Measurements from ENCODE around the gene SGPL1. TPM values are rescaled to one million over a fixed set of nuclear protein-coding genes. Genes with fewer than 3 reads are reported as not detected.

Gene SGPL1
- total and polyA plus RNA-seq, 2 donors = 20.5 to 27.4 TPM

DNA sequence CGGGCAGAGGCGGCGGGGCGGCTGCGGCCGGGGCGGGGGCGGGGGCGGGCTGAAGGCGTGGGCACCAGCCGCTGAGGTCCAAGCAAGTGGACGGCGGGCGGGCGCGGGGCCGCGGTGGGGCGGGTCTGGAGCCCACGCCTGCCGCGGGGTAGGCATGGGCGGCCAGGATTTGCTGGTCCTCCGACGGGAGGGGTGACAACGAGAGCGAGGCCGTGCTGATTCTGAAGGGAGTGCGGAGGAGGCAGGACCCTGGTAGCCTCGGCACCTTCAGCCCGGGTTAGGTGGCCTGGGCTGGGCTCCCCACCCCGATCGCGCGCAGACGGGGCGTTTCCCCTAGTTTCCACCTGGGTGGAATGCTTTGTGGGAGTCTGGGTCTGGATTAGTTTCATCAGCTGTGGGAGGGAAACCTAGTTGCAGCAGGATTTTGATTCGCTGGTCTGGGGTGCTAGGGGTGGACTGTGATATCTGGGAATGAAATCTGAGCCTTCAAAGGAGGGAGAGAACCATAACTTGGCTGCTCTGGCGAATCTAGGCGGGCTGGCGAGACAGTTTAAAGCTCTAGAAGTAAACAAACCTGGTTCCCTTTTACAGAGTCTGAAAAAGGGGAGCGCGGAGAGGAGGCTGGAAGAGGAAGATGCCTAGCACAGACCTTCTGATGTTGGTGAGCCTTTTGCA is 609 bp downstream of the SGPL1 start:
- H3K36me3 ChIP-seq (ENCODE audit: control insufficient read depth in 2 of 2, insufficient read depth in 2 of 2, low read length in 1 of 2) = peaks cover 0 to 4% of the 10 kb centered on the region in 2 donors
- H3K27ac ChIP-seq (ENCODE audit: low read depth in 1 of 2, low read length in 1 of 2) = peak overlapping the region; percentile 62 to 63
- peak overlapping the region; percentile 56 to 67 for H3K4me3 ChIP-seq (ENCODE audit: low read length in 2 of 2)
- H3K9me3 ChIP-seq (ENCODE audit: control insufficient read depth in 2 of 2, insufficient read depth in 1 of 2, low read length in 1 of 2) = no peaks in the 10 kb centered on the region
- WGBS = 3% methylated on average over 43 of the region's 43 CpGs
- peak in 7 of 9 donors; percentile 10 to 45 (median 22) for DNase-seq (ENCODE audit: low read depth in 6 of 9, low spot score in 9 of 9)
- H3K27me3 ChIP-seq (ENCODE audit: control insufficient read depth in 2 of 2, insufficient read depth in 1 of 2, low read length in 1 of 2) = no peaks in the 10 kb centered on the region
- peaks cover 2 to 13% of the 10 kb centered on the region in 2 donors for H3K4me1 ChIP-seq (ENCODE audit: control insufficient read depth in 2 of 2, insufficient read depth in 2 of 2, low read length in 2 of 2)

DNA sequence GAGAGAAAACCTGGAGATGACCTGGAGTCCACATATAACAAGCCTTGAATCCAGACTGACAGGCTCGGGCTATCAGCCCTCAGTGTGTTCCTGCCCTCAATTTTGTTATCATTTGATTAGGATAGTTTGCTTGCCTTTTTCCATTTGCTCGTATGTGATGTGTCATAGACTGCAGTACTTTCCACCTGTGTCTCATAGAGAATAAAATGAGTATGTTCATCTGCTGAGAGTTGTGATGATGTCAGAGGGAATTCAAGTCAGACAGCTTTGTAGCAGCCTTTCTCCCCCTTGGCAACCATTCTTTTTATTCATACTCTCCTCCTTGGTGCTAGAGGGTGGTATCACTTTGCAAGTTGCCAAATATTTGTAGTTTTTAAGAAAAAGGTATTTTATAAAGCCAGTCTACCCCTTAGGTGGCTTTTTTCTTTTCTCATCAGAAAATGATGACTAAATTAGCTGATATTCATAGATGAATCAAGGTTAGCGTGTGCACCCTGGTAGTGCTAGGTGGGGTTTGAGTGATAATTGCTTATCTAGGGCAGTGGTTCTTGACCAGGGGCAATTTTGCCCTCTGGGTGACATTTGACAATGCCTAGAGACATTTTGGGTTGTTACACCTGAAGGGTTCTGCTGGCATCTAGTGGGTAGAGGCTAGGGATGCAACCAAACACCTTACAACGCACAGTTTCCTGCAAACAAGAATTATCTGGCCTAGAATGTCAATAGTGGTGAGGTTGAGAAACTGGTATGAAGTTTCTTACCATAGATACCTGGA is 5.4 kb downstream of the SGPL1 start:
- peak in 1 of 9 donors; percentile 15 for DNase-seq (ENCODE audit: low read depth in 6 of 9, low spot score in 9 of 9)
- no peak overlapping the region for H3K27ac ChIP-seq (ENCODE audit: low read depth in 1 of 2, low read length in 1 of 2)
- no peak overlapping the region for H3K4me3 ChIP-seq (ENCODE audit: low read length in 2 of 2)
- no peaks in the 10 kb centered on the region for H3K27me3 ChIP-seq (ENCODE audit: control insufficient read depth in 2 of 2, insufficient read depth in 1 of 2, low read length in 1 of 2)
- H3K9me3 ChIP-seq (ENCODE audit: control insufficient read depth in 2 of 2, insufficient read depth in 1 of 2, low read length in 1 of 2) = no peaks in the 10 kb centered on the region
- WGBS = 96% methylated on average over 4 of the region's 4 CpGs
- peaks cover 4 to 9% of the 10 kb centered on the region in 2 donors for H3K36me3 ChIP-seq (ENCODE audit: control insufficient read depth in 2 of 2, insufficient read depth in 2 of 2, low read length in 1 of 2)
- H3K4me1 ChIP-seq (ENCODE audit: control insufficient read depth in 2 of 2, insufficient read depth in 2 of 2, low read length in 2 of 2) = peaks cover 2 to 6% of the 10 kb centered on the region in 2 donors

DNA sequence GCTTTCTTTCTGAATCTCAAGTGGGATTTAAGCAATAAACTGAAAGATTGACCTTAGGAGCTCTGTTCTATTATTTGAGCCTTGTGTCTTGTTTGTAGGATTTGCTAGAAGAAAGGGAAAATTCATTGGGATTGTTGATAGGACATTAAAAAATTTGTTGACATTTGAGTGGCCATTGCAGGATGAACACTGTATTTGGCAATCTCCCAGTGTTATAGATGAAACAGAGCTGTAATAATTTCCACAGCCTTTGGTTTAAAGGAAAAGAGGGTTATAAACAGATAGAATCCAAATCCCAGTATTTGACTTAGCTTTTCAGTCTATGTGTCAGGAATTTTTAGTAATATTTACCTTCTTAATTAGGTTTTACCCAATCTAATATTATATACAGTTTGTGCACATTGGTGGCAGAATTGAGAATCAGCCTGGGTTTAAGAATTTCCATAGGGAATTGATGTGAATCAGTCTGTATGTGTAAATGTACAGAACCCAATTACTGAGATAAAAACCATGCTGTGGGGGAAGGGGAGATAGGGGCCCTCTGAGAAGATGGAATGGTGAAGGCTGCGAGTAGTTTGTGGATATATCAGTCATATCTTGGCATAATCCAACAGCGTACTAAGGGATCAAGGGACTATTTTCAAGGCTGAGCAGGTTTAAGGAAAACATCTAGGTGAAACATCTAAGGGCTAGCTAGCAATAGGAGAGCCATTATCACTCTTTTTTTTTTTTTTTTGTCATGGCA is 6.5 kb downstream of the SGPL1 start:
- H3K4me3 ChIP-seq (ENCODE audit: low read length in 2 of 2) = no peak overlapping the region
- 95% methylated on average over 2 of the region's 2 CpGs for WGBS
- H3K27ac ChIP-seq (ENCODE audit: low read depth in 1 of 2, low read length in 1 of 2) = no peak overlapping the region
- no peaks in the 10 kb centered on the region for H3K4me1 ChIP-seq (ENCODE audit: control insufficient read depth in 2 of 2, insufficient read depth in 2 of 2, low read length in 2 of 2)
- no peaks in the 10 kb centered on the region for H3K9me3 ChIP-seq (ENCODE audit: control insufficient read depth in 2 of 2, insufficient read depth in 1 of 2, low read length in 1 of 2)
- no peaks in the 10 kb centered on the region for H3K27me3 ChIP-seq (ENCODE audit: control insufficient read depth in 2 of 2, insufficient read depth in 1 of 2, low read length in 1 of 2)
- DNase-seq (ENCODE audit: low read depth in 6 of 9, low spot score in 9 of 9) = no peak
- H3K36me3 ChIP-seq (ENCODE audit: control insufficient read depth in 2 of 2, insufficient read depth in 2 of 2, low read length in 1 of 2) = peaks cover 4 to 11% of the 10 kb centered on the region in 2 donors

DNA sequence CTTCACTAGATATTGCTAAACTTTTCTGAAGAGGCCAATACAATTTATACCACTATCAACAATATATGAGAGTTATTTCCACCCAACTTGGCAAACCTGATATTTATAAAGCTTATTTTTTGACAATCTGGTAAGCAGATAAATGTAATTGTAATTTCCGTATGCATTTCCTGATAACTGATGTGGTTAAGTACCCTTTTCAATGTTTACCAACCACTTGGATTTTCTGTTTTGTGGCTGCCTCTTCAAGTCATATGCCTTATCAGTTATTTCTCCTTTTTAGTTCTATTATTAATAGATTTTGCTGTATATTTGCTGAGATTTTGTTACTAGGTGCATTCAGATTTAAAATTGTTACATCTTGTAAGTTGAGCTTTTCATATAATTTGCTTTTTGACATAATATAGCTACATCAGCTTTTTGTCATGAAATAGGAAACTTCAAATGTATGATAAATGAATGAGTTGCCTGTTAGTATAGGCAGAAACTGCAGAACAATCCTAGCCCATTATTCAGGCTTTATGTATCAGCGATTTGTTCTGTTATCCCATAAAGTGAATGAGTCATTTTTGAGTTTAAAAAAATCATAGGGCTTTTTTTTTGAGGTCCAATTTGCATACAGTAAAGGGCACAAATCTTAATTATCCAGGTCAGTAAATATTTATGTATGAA is 11.5 kb downstream of the SGPL1 start:
- Histone ChIP-seq H3K27me3 (ENCODE audit: control insufficient read depth in 2 of 2, insufficient read depth in 1 of 2, low read length in 1 of 2) (no peaks in the 10 kb centered on the region), H3K27ac (ENCODE audit: low read depth in 1 of 2, low read length in 1 of 2) (no peak overlapping the region), H3K4me1 (ENCODE audit: control insufficient read depth in 2 of 2, insufficient read depth in 2 of 2, low read length in 2 of 2) (no peaks in the 10 kb centered on the region), H3K4me3 (ENCODE audit: low read length in 2 of 2) (no peak overlapping the region), H3K9me3 (ENCODE audit: control insufficient read depth in 2 of 2, insufficient read depth in 1 of 2, low read length in 1 of 2) (no peaks in the 10 kb centered on the region), H3K36me3 (ENCODE audit: control insufficient read depth in 2 of 2, insufficient read depth in 2 of 2, low read length in 1 of 2) (peaks cover 4 to 6% of the 10 kb centered on the region in 2 donors)
- DNase-seq (ENCODE audit: low read depth in 6 of 9, low spot score in 9 of 9) = no peak
- WGBS = 84% methylated on average over 2 of the region's 2 CpGs

DNA sequence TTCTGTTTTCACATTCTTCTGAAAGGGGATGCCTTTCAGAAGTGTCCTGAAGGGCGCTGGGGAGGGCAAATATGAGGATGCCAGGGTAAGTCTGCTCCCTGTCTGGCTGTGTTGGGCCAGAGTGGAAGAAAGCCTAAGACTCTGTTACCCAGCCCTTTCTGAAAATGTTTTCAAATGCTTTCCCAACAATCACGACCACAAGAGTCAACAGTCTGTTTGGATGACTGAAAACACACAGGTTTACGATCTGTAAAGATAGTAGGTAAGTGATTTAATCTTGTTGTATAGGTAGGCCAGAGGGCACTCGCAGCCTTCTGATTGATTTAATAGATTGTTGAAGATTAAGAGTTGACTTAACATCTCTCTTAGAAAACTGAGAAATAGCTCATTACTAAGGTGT is 13.2 kb downstream of the SGPL1 start:
- Histone ChIP-seq H3K27me3 (ENCODE audit: control insufficient read depth in 2 of 2, insufficient read depth in 1 of 2, low read length in 1 of 2) (no peaks in the 10 kb centered on the region), H3K4me3 (ENCODE audit: low read length in 2 of 2) (no peak overlapping the region), H3K27ac (ENCODE audit: low read depth in 1 of 2, low read length in 1 of 2) (no peak overlapping the region), H3K4me1 (ENCODE audit: control insufficient read depth in 2 of 2, insufficient read depth in 2 of 2, low read length in 2 of 2) (no peaks in the 10 kb centered on the region), H3K9me3 (ENCODE audit: control insufficient read depth in 2 of 2, insufficient read depth in 1 of 2, low read length in 1 of 2) (no peaks in the 10 kb centered on the region), H3K36me3 (ENCODE audit: control insufficient read depth in 2 of 2, insufficient read depth in 2 of 2, low read length in 1 of 2) (peaks cover 4 to 6% of the 10 kb centered on the region in 2 donors)
- DNase-seq (ENCODE audit: low read depth in 6 of 9, low spot score in 9 of 9) = no peak
- WGBS = over 99% methylated on average over 4 of the region's 4 CpGs

DNA sequence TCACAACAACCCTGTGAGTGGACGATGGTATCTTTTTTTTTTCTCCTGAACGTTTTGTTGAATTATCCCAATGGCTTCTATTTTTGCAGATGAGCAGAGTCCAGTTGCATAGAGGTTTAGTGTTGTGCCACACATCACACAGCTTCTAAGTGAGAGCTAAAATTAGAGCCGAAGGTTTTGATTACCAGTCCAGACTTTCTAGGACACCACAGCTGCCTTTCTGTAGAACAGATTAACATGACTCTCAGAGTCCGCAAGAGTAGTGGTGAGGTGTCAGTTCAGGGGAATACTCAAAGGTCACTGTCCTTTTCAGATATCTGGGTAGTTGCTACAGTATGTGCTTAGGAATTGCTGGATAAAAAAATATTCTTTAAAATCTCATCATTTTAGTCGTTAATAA is 13.8 kb downstream of the SGPL1 start:
- no peak overlapping the region for H3K4me3 ChIP-seq (ENCODE audit: low read length in 2 of 2)
- no peak overlapping the region for H3K27ac ChIP-seq (ENCODE audit: low read depth in 1 of 2, low read length in 1 of 2)
- WGBS = 97% methylated on average over 5 of the region's 5 CpGs

DNA sequence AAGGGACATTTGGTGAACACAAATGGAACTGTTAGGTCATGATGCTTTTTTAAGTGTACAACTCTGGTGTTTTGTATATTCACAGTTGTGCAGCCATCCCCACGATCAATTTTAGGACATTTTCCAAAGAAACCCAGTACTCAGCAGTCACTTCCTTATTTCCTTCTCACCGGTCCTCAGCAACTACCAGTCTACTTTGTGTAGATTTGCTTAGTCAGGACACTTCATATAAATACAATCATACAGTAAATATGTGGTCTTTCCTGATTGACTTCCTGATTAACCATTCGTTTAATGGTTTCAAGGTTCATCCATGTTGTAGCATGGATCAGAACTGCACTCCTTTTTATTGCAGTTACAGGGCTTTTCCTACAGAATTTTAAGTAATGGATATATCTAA is 14.4 kb downstream of the SGPL1 start:
- DNase-seq (ENCODE audit: low read depth in 6 of 9, low spot score in 9 of 9) = no peak
- H3K4me3 ChIP-seq (ENCODE audit: low read length in 2 of 2) = no peak overlapping the region
- no peaks in the 10 kb centered on the region for H3K4me1 ChIP-seq (ENCODE audit: control insufficient read depth in 2 of 2, insufficient read depth in 2 of 2, low read length in 2 of 2)
- no peaks in the 10 kb centered on the region for H3K9me3 ChIP-seq (ENCODE audit: control insufficient read depth in 2 of 2, insufficient read depth in 1 of 2, low read length in 1 of 2)
- peaks cover 4 to 5% of the 10 kb centered on the region in 2 donors for H3K36me3 ChIP-seq (ENCODE audit: control insufficient read depth in 2 of 2, insufficient read depth in 2 of 2, low read length in 1 of 2)
- no peaks in the 10 kb centered on the region for H3K27me3 ChIP-seq (ENCODE audit: control insufficient read depth in 2 of 2, insufficient read depth in 1 of 2, low read length in 1 of 2)
- WGBS = 24% methylated on average over 3 of the region's 3 CpGs
- H3K27ac ChIP-seq (ENCODE audit: low read depth in 1 of 2, low read length in 1 of 2) = no peak overlapping the region

More for the DNA sequence above, 13.8 kb downstream of the SGPL1 start:
- Histone ChIP-seq H3K27me3 (ENCODE audit: control insufficient read depth in 2 of 2, insufficient read depth in 1 of 2, low read length in 1 of 2) (no peaks in the 10 kb centered on the region), H3K36me3 (ENCODE audit: control insufficient read depth in 2 of 2, insufficient read depth in 2 of 2, low read length in 1 of 2) (peaks cover 4 to 6% of the 10 kb centered on the region in 2 donors), H3K9me3 (ENCODE audit: control insufficient read depth in 2 of 2, insufficient read depth in 1 of 2, low read length in 1 of 2) (no peaks in the 10 kb centered on the region), H3K4me1 (ENCODE audit: control insufficient read depth in 2 of 2, insufficient read depth in 2 of 2, low read length in 2 of 2) (no peaks in the 10 kb centered on the region)
- DNase-seq (ENCODE audit: low read depth in 6 of 9, low spot score in 9 of 9) = no peak

DNA sequence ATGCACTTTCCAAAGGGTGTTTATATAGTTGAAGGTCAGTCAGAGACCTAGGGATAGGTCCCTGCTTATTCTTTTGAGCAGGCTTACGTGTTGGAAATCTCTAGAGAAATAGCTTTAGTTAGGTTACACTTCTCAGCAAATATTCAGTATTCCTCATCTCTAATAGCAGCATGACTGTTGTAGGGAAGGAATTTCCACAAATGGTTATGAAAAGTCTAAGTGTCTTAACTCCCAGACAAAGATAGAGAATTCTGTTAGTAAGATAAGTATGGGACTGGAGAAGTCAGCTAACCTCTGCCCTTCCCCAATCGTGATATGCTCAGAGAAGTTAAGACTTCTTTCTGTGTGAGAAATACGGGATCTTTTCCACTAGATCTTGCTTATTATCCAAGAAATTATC is 16.5 kb downstream of the SGPL1 start:
- H3K4me3 ChIP-seq (ENCODE audit: low read length in 2 of 2) = no peak overlapping the region
- no peak overlapping the region for H3K27ac ChIP-seq (ENCODE audit: low read depth in 1 of 2, low read length in 1 of 2)
- no peaks in the 10 kb centered on the region for H3K9me3 ChIP-seq (ENCODE audit: control insufficient read depth in 2 of 2, insufficient read depth in 1 of 2, low read length in 1 of 2)
- no peaks in the 10 kb centered on the region for H3K27me3 ChIP-seq (ENCODE audit: control insufficient read depth in 2 of 2, insufficient read depth in 1 of 2, low read length in 1 of 2)
- 95% methylated on average over 3 of the region's 3 CpGs for WGBS
- no peaks in the 10 kb centered on the region for H3K4me1 ChIP-seq (ENCODE audit: control insufficient read depth in 2 of 2, insufficient read depth in 2 of 2, low read length in 2 of 2)
- no peak for DNase-seq (ENCODE audit: low read depth in 6 of 9, low spot score in 9 of 9)
- H3K36me3 ChIP-seq (ENCODE audit: control insufficient read depth in 2 of 2, insufficient read depth in 2 of 2, low read length in 1 of 2) = no peaks in the 10 kb centered on the region
